Ishikawa (cell line): ENCODE results near the gene JMJD1C.

Source experiments
- EP300 ChIP-seq: IDR thresholded peaks from 2 replicates; pipeline ENCODE4 v1.6.1; 2012; ENCODE audit warnings: borderline replicate concordance
- FOXM1 ChIP-seq: IDR thresholded peaks from 2 replicates; pipeline ENCODE4 v1.6.1; 2012; ENCODE audit warnings: low read depth, borderline replicate concordance
- RAD21 ChIP-seq: IDR thresholded peaks from 2 replicates; pipeline ENCODE4 v1.6.1; 2012; ENCODE audit warnings: low read depth
- TAF1 ChIP-seq: IDR thresholded peaks from 2 replicates; pipeline ENCODE4 v1.6.1; 2012; ENCODE audit warnings: low read depth, mild to moderate bottlenecking
- TEAD4 ChIP-seq: IDR thresholded peaks from 2 replicates; pipeline ENCODE4 v1.6.1; 2012
- YY1 ChIP-seq: IDR thresholded peaks from 2 replicates; pipeline ENCODE4 v1.6.1; 2012; ENCODE audit warnings: low read depth

DNA sequence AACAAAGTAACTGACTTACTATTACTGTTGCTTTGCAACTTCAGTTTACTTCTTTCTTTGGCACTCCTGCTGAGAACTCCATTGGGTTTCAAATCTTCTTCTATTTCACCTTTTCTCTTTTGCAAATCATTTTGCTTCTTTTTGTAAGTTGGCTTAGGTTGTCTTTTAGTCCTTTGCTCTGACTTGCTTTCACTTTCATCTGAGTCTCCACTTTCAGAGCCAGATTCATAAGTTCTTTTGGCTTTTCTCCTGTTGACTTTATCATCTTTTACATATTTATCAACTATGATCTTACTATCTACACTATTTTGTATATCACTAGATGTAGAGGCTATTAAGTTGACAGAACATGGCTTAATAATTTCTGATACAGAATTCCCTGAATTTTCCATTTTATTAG is 259.2 kb downstream of the JMJD1C start:
- TF ChIP-seq RAD21 (no peak), YY1 (no peak), TAF1 (no peak), TEAD4 (no peak), EP300 (no peak), FOXM1 (no peak)
